Jurkat, Clone E6-1 (cell line): Measurements from ENCODE around the gene CMKLR1.

Experiments
- DNase-seq: peaks from one replicate; pipeline ENCODE4 v3.0.0-alpha.2; 2011; ENCODE audit warnings: low read depth, low spot score
- H3K4me3 ChIP-seq: 2 replicates; pipeline ENCODE4 v1.5.1; 2011; ENCODE audit warnings: mild to moderate bottlenecking, low read length, control low read depth, moderate library complexity

Gene CMKLR1

DNA sequence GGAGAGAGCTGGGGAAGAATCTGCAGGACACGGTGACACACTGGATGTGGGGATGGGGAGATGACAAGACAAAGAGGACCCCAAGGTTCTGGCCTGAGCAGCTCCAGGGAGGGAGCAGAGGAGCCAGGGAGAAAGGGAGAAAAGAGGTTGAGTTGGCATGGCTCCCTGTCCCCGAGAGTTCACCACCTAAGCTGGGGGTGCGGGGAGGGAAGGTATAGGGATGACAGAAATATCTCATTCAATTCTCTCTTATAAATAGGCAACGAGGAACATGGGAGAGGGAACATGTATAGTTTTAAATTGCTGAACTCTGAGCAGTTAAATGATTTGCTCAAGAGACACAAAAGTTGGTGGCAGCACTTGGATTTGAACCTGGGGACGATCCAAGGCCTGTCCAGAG, 85.1 kb downstream of the CMKLR1 start:
- H3K4me3 ChIP-seq: no peak overlapping the region
- DNase-seq: no peak

DNA sequence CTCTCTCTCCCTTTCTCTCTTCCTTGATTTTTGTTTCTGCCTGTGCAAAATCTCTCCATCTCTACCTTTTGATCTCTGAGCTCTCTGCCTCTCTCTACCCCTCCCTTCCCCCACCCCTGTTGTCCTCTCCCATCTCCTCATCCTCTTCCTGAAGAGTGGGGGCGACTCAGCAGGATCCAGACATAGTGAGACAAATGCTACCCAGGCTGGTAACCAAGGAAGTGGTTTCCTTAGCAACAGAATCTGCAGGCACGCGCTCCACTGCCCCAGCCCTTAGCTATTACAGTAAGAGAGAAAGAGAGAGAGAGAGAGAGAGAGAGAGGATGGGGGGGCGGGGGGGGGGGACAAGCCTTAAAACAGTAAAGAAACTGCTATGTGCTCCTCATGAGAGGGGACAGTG, 85.6 kb downstream of the CMKLR1 start:
- DNase-seq: peak; percentile 32

DNA sequence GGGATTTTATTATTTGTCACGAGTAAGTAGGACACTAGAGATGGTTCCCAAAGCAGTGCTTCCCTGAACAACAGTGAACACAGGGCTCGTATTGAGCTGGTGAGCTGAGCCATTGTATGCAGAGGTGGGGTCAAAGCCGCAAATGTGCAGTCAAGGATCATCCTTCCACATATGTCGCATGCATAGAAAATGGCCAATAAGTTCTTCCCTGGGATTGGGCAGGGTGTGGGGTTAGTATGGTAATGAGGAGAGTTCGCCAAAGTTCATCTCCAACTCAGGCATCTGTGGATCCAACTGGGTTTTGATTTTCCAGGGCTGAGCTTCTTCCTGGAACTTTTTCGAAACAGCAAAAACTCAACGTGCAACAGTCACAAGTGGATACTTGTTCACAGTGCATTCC, 86.6 kb downstream of the CMKLR1 start:
- no peak overlapping the region for H3K4me3 ChIP-seq
- DNase-seq: no peak

More for the DNA sequence above, 85.6 kb downstream of the CMKLR1 start:
- H3K4me3 ChIP-seq: no peak overlapping the region

DNA sequence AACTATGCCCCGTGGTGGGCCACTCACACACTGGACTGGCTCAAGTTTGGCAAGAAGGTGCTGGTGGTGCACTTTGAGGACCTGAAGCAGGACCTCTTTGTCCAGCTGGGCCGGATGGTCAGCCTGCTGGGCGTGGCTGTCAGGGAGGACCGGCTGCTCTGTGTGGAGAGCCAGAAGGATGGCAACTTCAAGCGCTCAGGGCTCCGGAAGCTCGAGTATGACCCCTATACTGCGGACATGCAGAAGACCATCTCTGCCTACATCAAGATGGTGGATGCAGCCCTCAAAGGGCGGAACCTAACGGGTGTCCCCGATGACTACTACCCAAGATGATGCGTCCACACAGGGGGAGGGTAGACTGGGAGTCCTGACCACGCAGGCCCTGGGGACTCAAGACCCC, 91.1 kb downstream of the CMKLR1 start:
- H3K4me3 ChIP-seq: no peak overlapping the region
- no peak for DNase-seq

DNA sequence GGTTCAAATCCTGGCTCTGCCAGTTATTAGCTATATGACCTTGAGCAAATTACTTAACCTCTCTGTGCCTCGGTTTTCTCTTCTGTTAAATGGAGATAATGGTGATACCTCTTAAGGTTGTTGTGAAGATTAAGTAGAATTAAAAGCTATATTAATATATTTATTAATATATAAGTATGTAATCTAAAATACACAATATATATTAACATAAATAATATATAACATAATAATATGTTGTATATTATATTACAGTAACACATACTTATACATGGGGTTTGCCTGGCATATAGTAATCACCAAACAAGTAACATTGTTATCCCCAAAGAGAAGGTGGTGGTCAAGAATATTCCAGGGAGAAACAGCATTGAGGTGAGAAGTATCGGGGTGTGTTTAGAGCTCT, 92.0 kb downstream of the CMKLR1 start:
- no peak overlapping the region for H3K4me3 ChIP-seq
- DNase-seq: no peak

DNA sequence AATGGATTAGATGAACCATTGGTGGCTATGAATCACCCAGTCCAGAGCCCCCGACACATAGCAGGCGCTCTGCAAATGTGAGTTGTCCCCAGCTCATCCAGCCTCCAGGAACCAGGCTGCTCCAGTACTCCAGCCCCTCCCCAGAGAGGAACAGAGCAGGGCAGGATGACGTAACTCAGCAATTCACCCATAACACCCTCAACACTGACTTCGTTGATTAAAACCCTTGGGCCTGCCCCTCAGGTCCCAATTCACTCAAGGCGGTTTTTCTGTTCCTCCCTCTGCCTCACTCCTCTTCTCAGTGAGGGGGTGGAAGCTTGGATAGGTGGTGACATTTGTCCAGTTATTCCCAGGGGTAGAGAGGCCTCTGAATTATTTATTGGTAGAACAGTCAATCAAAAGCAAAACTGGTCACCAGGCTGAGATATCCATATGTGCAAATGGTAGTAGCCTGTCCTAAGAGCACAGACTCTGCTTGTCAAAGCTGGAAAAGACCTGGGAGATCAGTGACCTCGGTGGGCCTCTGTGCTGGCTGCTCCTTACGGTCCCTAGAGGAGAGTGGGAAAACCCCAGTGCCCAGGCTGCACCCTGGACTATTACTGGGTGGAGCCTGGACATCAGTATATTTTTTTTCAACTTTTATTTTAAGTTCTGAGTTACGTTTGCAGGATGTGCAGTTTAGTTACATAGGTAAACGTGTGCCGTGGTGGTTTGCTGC, 97.0 kb downstream of the CMKLR1 start:
- no peak overlapping the region for H3K4me3 ChIP-seq
- no peak for DNase-seq

DNA sequence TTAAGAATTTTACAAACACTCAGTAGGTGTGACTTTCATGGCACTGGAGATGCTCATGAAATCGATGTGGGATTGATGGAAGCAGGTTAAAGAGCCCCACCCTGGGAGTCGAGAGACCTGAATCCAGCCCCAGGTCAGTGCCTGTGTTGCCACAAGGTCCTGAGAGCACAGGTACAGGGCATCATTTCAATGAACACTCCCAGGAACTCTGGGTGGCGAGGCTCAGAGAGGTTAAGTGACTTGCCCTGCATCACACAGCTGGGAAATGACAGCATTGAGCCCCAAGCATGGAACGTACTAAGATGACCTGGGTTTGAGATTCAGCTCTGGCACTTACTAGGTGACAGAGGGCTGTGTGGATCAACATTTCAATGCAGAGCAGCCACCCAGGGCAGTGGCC, 98.2 kb downstream of the CMKLR1 start:
- no peak for DNase-seq
- H3K4me3 ChIP-seq: no peak overlapping the region

DNA sequence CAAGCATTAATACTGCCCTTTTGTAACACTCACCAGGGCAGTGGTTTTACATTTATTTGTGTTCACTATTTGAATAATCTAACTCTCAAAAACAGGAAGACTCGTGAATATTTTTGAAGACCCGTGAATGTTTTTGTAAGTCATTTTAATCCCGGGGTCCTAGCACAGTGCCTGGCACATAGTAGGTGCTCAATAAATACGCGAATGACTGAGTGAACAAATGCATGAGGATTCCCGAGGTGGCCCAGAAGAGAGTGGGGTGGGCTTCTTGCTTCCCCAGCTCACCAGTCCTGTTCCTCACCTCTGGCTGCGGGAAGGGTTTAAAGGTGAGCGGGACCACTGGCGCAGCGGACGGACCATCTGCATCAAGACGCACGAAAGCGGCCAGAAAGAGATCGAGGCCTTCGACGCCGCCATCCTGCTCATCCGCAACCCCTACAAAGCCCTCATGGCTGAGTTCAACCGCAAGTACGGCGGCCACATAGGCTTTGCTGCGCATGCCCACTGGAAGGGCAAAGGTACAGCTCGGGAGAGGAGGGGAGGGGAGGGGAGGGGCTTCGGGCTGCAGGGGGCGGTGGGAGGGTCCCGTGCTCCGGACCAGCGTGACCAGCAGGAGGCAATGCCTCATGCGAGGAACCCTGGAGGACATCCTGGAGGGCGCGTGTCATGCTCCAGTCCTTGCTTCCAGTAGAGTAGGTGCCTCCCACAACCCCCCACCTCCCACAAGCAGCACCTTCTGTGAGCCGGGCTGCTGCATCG, 98.9 kb downstream of the CMKLR1 start:
- H3K4me3 ChIP-seq: no peak overlapping the region
- no peak for DNase-seq

DNA sequence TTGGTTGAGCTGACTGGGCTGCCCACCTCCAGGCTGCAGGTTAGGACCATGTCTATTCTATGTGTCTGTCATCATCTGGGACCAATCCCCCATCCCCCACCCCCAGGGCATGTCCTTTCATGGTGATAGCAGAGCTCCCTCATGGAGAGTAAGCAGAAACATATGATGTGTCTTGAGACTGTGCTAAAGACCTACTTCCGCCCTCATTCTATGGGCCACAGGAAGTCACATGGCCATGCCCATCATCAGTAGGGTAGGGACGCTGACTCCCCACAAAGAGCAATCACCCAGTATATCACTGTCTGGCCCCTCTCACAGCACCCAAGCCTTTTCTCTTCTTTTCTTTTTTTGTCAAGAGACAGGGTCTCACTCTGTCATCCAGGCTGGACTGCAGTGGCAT, 99.7 kb downstream of the CMKLR1 start:
- no peak overlapping the region for H3K4me3 ChIP-seq
- no peak for DNase-seq

DNA sequence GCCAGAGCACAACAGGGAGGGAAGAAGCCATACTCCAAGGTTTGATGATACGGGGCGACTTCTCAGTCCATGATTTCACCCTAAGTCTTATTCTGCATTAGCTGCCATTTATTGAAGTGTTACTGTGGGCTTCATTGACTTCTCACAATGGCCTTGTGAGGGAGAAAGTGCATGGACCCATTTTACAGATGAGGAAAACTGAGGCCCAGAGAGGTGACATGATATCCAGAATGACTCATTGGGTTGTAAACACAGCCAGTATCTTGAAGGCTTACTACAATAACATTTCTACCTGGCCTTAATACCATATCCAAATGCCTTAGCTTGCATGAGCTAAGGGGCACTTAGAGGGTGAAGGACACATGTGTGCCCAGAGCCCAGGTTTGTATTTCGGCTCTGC, 100.6 kb downstream of the CMKLR1 start:
- DNase-seq: no peak
- H3K4me3 ChIP-seq: no peak overlapping the region
